ENCODE measurements around the gene P2RX6.

The P2RX6 gene

GRCh38 chr22:20996031-20996410 is 18.9 kb upstream of the P2RX6 start:
- H3K4me3 ChIP-seq (ENCODE audit: low read depth, low read length): no peak overlapping the region
- TF ChIP-seq CTCF (IDR thresholded peaks at IDR 0.05; ENCODE audit: borderline replicate concordance, insufficient read depth, low read depth, low read length): no peak

- no peak for TF ChIP-seq CTCF (IDR thresholded peaks at IDR 0.05; ENCODE audit: borderline replicate concordance, insufficient read depth, low read depth, low read length)
- no peak overlapping the region for H3K4me3 ChIP-seq (ENCODE audit: low read depth, low read length)
Measured at GRCh38 chr22:20996598-20997535, 18.1 kb upstream of the P2RX6 start.

- no peak for TF ChIP-seq CTCF (IDR thresholded peaks at IDR 0.05; ENCODE audit: borderline replicate concordance, insufficient read depth, low read depth, low read length)
- no peak overlapping the region for H3K4me3 ChIP-seq (ENCODE audit: low read depth, low read length)
Measured at GRCh38 chr22:20997536-20998257, 17.3 kb upstream of the P2RX6 start.

- no peak for TF ChIP-seq CTCF (IDR thresholded peaks at IDR 0.05; ENCODE audit: borderline replicate concordance, insufficient read depth, low read depth, low read length)
- H3K4me3 ChIP-seq (ENCODE audit: low read depth, low read length): no peak overlapping the region
Measured at GRCh38 chr22:20998411-20999336, 16.3 kb upstream of the P2RX6 start.

- no peak overlapping the region for H3K4me3 ChIP-seq (ENCODE audit: low read depth, low read length)
- no peak for TF ChIP-seq CTCF (IDR thresholded peaks at IDR 0.05; ENCODE audit: borderline replicate concordance, insufficient read depth, low read depth, low read length)
Measured at GRCh38 chr22:20999350-21000206, 15.4 kb upstream of the P2RX6 start.

Data from GM12875 (cell line).